HepG2 (cell line): Measurements from ENCODE around the gene RDH8.

Experiments used
- CEBPB ChIP-seq: IDR thresholded peaks from 2 replicates; pipeline ENCODE4 v1.6.1; 2011; ENCODE audit warnings: low read depth, low read length, improper control_type of control experiment, borderline replicate concordance
- HNRNPL ChIP-seq: fragments of 200-400 bp; formaldehyde crosslinking; IDR thresholded peaks from 2 replicates; pipeline ENCODE4 v1.6.1; 2017; ENCODE audit warnings: mild to moderate bottlenecking, low read depth, low read length
- HOXA7 ChIP-seq: sonication (generic); formaldehyde crosslinking; IDR thresholded peaks from 2 replicates; pipeline ENCODE4 v1.8.1; 2022; ENCODE audit warnings: mild to moderate bottlenecking, missing genetic modification reagents, moderate library complexity
- MAFF ChIP-seq: IDR thresholded peaks from 2 replicates; pipeline ENCODE4 v1.6.1; 2011; ENCODE audit warnings: low read depth, low read length, improper control_type of control experiment
- NR2C2 ChIP-seq: sonication (generic); formaldehyde crosslinking; IDR thresholded peaks from 2 replicates; pipeline ENCODE4 v1.4.0; 2020; ENCODE audit warnings: missing genetic modification reagents, mild to moderate bottlenecking, moderate library complexity, borderline replicate concordance
- RFX5 ChIP-seq: IDR thresholded peaks from 2 replicates; pipeline ENCODE4 v1.6.1; 2011; ENCODE audit warnings: low read depth, low read length, improper control_type of control experiment
- ZBTB25 ChIP-seq: IDR thresholded peaks from 2 replicates; pipeline ENCODE4 v1.6.1; 2018; ENCODE audit warnings: missing genetic modification reagents
- ZFX ChIP-seq: sonication (generic); formaldehyde crosslinking; IDR thresholded peaks from 2 replicates; pipeline ENCODE4 v1.4.0; 2020; ENCODE audit warnings: mild to moderate bottlenecking, low read depth, missing genetic modification reagents, moderate library complexity

- no peak for TF ChIP-seq HOXA7 (CRISPR knock-in tag)
- TF ChIP-seq CEBPB, result no peak
- TF ChIP-seq NR2C2 (CRISPR knock-in tag), result no peak
- TF ChIP-seq HNRNPL, result no peak
- no peak for TF ChIP-seq ZBTB25
- no peak for TF ChIP-seq MAFF
- TF ChIP-seq ZFX (CRISPR knock-in tag), result no peak
- TF ChIP-seq RFX5, result no peak
These were observed 10.0 kb upstream of the RDH8 start for GRCh38 chr19:10003271-10003670.
